H1 (cell line): ENCODE results near the gene SPATS2L. TPM values are rescaled to one million over a fixed set of nuclear protein-coding genes. Genes with fewer than 3 reads are reported as not detected.

ENCODE experiments used
- BCL11A ChIP-seq, 2 experiments: IDR thresholded peaks; one replicate each; pipeline ENCODE4 v1.6.1; 2011; ENCODE audit warnings: low read depth in 2 of 2, low read length in 2 of 2, mild to moderate bottlenecking in 2 of 2
- USF2 ChIP-seq: IDR thresholded peaks from 2 replicates; pipeline ENCODE4 v1.6.1; 2011; ENCODE audit warnings: low read length, improper control_type of control experiment
- polyA plus RNA-seq, 7 experiments: library from polyadenylated mRNA; depleted of rRNA in 3 of 7; stranded (reverse) in 5 of 7; unstranded in 2 of 7; fragments of >200 nt in 5 of 7; fragments of 200-250 nt in 2 of 7; gene quantifications; 1 replicate in 5 of 7; 2 replicates in 1 of 7; 4 replicates in 1 of 7; pipeline versions ENCODE4 v1.2.1 to v1.2.3, GENCODE V29; 2011 to 2013; ENCODE audit warnings: missing spikeins in 2 of 7, mixed read lengths in 2 of 7
- total RNA-seq: library from RNA; stranded (reverse); fragmentation: NEBNext Ultra II Directional; extraction: Animal tissue kit (Norgen Biotek cat#: 25700); gene quantifications from 2 replicates; pipeline ENCODE4 v1.2.1, GENCODE V29; 2021

The SPATS2L gene
- total and polyA plus RNA-seq, 2 of the 8 experiments (the other 6 are each of a cell fraction or from before 2014, with no cell fraction given) = 67.3 to 189 TPM

GRCh38 chr2:200296118-200296517, 10.4 kb upstream of the SPATS2L start (continued):
- TF ChIP-seq USF2 (no peak), BCL11A (IDR thresholded peaks at IDR 0.05; ENCODE audit: low read depth in 2 of 2, low read length in 2 of 2) (no peak)
